Measurements from ENCODE around the gene XRCC5. TPM values are rescaled to one million over a fixed set of nuclear protein-coding genes. Genes with fewer than 3 reads are reported as not detected.

The XRCC5 gene
- total RNA-seq, 2 donors from 2014 or later = 116 to 152 TPM

DNA sequence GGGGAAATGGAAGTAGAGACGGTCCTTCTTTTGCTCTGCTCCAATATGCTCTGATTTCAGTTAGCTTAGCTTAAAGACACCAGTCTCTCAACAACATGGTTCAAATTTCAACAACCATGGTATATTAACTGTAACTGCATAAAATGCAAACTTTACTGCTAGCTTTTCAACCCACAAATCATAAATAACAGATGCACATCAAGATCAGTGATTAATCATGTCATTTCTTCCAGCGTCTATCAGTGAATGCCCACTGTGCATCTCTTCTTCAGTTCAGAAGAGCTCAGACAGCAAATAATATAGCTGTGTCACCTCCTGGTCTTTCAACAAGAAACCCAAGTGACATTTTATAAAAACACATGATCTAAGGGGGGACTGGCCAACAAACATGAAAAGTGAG is 40.1 kb upstream of the XRCC5 start:
- intact Hi-C loops (cut with DNase I) = no loop called here
- WGBS = 86% methylated on average over 2 of the region's 2 CpGs
- H3K4me1 ChIP-seq (replicated peaks) = no peaks in the 10 kb centered on the region
- no peaks in the 10 kb centered on the region for H3K27me3 ChIP-seq (replicated peaks; ENCODE audit: insufficient read depth)
- TF ChIP-seq POLR2A (IDR thresholded peaks at IDR 0.05) (no peak), CTCF (IDR thresholded peaks at IDR 0.05) (no peak), POLR2AphosphoS5 (IDR thresholded peaks at IDR 0.05) (no peak)
- no peak overlapping the region for H3K27ac ChIP-seq
- DNase-seq (ENCODE audit: low spot score) = no peak
- no peaks in the 10 kb centered on the region for H3K9me3 ChIP-seq
- no peaks in the 10 kb centered on the region for H3K36me3 ChIP-seq
- H3K4me3 ChIP-seq = no peak overlapping the region

DNA sequence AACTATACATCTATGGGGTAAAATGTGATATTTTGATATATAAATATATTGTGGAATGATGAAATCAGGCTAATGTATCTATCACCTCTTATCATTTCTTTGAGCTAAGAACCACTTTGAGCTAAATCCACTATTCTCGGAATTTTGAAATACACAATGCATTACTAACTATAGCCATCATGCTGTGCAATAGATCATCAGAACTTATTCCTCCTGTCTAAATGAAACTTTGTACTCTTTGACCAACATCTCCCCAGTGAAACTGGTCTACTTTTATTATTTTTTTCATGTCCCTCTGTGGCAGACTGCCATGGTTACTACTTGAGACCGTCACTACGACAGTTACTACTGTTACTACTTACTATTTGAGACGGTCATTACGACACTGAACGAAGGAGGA is 39.0 kb upstream of the XRCC5 start:
- no peaks in the 10 kb centered on the region for H3K27me3 ChIP-seq (replicated peaks; ENCODE audit: insufficient read depth)
- no peaks in the 10 kb centered on the region for H3K9me3 ChIP-seq
- intact Hi-C loops (cut with DNase I) = no loop called here
- no peaks in the 10 kb centered on the region for H3K36me3 ChIP-seq
- TF ChIP-seq POLR2AphosphoS5 (IDR thresholded peaks at IDR 0.05) (no peak), CTCF (IDR thresholded peaks at IDR 0.05) (no peak), POLR2A (IDR thresholded peaks at IDR 0.05) (no peak)
- H3K4me1 ChIP-seq (replicated peaks) = no peaks in the 10 kb centered on the region
- 81% methylated on average over 6 of the region's 6 CpGs for WGBS
- H3K27ac ChIP-seq = no peak overlapping the region
- H3K4me3 ChIP-seq = no peak overlapping the region
- DNase-seq (ENCODE audit: low spot score) = no peak

DNA sequence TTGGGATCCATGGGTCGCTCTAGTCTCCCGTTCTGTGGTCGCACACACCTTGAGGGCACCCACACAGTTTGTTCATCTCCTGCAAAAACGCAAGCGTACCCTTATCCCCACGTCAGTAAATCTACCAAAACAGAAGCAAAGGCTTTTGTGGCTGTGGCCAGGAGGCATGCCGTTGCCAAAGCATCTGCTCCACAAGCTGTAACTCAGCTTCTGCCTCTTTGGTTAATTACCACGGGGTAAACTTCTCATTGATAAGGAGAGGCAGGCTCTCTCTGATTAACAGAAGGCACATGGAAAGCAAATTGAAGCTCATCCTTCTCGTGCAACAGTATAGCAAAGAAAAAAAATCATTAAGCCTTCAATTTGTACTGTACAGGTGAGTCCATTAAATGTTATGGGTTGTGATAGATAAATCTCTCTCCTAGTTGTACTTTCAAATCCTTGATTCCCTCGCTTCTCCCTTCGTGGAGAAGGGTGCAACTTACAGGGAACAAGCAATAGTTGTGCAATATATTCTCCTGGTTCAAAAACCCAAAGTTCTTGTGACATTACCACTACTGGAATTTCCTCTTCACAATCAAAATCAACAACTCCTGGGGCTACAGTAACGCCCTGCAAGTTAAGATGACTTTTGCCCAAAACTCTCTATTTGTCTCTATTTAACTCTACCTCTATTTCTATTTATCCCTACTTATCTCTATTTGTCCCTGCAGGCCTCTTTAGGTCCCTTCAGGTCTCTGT is 37.9 kb upstream of the XRCC5 start:
- no peak for DNase-seq (ENCODE audit: low spot score)
- H3K27me3 ChIP-seq (replicated peaks; ENCODE audit: insufficient read depth) = no peaks in the 10 kb centered on the region
- no peak for TF ChIP-seq POLR2A (IDR thresholded peaks at IDR 0.05)
- no peak for TF ChIP-seq POLR2AphosphoS5 (IDR thresholded peaks at IDR 0.05)
- WGBS = 82% methylated on average over 12 of the region's 12 CpGs
- H3K36me3 ChIP-seq = no peaks in the 10 kb centered on the region
- no peak overlapping the region for H3K27ac ChIP-seq
- H3K4me3 ChIP-seq = no peak overlapping the region
- intact Hi-C loops (cut with DNase I) = no loop called here
- H3K4me1 ChIP-seq (replicated peaks) = no peaks in the 10 kb centered on the region
- H3K9me3 ChIP-seq = no peaks in the 10 kb centered on the region

GRCh38 chr2:216072473-216072872 is 36.7 kb upstream of the XRCC5 start:
- no peaks in the 10 kb centered on the region for H3K9me3 ChIP-seq
- no peak overlapping the region for H3K4me3 ChIP-seq
- no peak for DNase-seq (ENCODE audit: low spot score)
- no peaks in the 10 kb centered on the region for H3K36me3 ChIP-seq
- no peaks in the 10 kb centered on the region for H3K4me1 ChIP-seq (replicated peaks)
- no peak overlapping the region for H3K27ac ChIP-seq
- no peaks in the 10 kb centered on the region for H3K27me3 ChIP-seq (replicated peaks; ENCODE audit: insufficient read depth)
- intact Hi-C loops (cut with DNase I) = no loop called here
- TF ChIP-seq POLR2A (IDR thresholded peaks at IDR 0.05) (no peak), POLR2AphosphoS5 (IDR thresholded peaks at IDR 0.05) (no peak), CTCF (IDR thresholded peaks at IDR 0.05) (no peak)

- Histone ChIP-seq H3K4me1 (replicated peaks) (no peaks in the 10 kb centered on the region), H3K36me3 (no peaks in the 10 kb centered on the region), H3K27me3 (replicated peaks; ENCODE audit: insufficient read depth) (no peaks in the 10 kb centered on the region), H3K27ac (no peak overlapping the region), H3K9me3 (no peaks in the 10 kb centered on the region), H3K4me3 (no peak overlapping the region)
- no peak for TF ChIP-seq POLR2A (IDR thresholded peaks at IDR 0.05)
- DNase-seq (ENCODE audit: low spot score) = no peak
- intact Hi-C loops (cut with DNase I) = no loop called here
Measured at GRCh38 chr2:216073773-216074172, 35.4 kb upstream of the XRCC5 start.

DNA sequence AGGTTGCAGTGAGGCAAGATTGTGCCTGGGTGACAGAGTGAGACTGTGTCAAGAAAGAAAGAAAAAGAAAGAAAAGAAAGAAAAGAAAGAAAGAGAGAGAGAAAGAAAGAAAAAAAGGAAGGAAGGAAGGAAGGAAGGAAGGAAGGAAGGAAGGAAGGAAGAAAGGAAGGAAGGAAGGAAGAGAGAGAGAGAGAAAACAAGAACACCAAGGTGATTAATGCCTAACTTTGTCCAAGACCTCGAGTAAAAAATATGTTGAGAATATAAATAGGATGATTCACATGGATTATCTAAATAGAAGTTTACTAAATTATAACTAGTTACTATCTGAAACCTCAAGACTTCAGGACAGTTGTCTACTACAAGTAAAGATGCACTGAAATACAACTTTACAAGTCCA is 34.8 kb upstream of the XRCC5 start:
- intact Hi-C loops (cut with DNase I) = no loop called here
- H3K9me3 ChIP-seq = no peaks in the 10 kb centered on the region

More for the DNA sequence above, 34.8 kb upstream of the XRCC5 start:
- H3K27ac ChIP-seq = no peak overlapping the region
- H3K36me3 ChIP-seq = no peaks in the 10 kb centered on the region
- no peaks in the 10 kb centered on the region for H3K4me1 ChIP-seq (replicated peaks)
- WGBS = 67% methylated on average over 1 of the region's 1 CpG
- no peak for DNase-seq (ENCODE audit: low spot score)
- no peak overlapping the region for H3K4me3 ChIP-seq
- H3K27me3 ChIP-seq (replicated peaks; ENCODE audit: insufficient read depth) = no peaks in the 10 kb centered on the region
- TF ChIP-seq CTCF (IDR thresholded peaks at IDR 0.05) (no peak), POLR2AphosphoS5 (IDR thresholded peaks at IDR 0.05) (no peak), POLR2A (IDR thresholded peaks at IDR 0.05) (no peak)

Measured in prostate gland (tissue), 2 donors.